ENCODE results near the gene EIF3F. TPM values are rescaled to one million over a fixed set of nuclear protein-coding genes. Genes with fewer than 3 reads are reported as not detected.

EIF3F gene
- total RNA-seq, 1 donor from 2014 or later, result 257 TPM

DNA sequence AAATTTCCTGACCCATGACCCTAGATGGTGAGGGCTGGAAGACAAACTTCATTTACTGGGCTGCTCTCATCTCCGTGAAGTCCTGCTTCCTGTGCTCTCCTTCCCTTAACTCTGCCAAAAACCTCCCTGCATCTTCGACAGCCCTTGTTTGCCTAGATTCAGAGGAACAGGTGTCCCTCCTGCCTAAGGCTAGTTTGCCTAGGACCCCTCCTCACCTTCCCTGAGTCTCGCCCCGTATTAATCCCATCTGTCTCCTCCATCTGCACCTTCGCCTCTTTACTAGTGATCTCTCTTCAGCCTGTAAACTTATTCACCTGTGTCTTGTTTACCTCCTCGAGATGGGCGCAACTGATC is 33.1 kb downstream of the EIF3F start:
- no peak overlapping the region for H2AFZ ChIP-seq (replicated peaks)
- H3K27ac Mint-ChIP-seq, result no peak overlapping the region
- peak; percentile 21 for TF ChIP-seq EZH2 (IDR thresholded peaks at IDR 0.05)
- TF ChIP-seq EZH2phosphoT487 (IDR thresholded peaks at IDR 0.05), result no peak
- H3K27me3 Mint-ChIP-seq (ENCODE audit: insufficient read depth, low read depth), result peaks cover 25% of the 10 kb centered on the region
- peak overlapping the region; percentile 100 for H3K4me2 ChIP-seq
- no peaks in the 10 kb centered on the region for H3K9me3 ChIP-seq (ENCODE audit: low read depth)
- peaks cover 10% of the 10 kb centered on the region for H3K4me1 ChIP-seq
- H3K79me2 ChIP-seq (ENCODE audit: low read depth), result no peaks in the 10 kb centered on the region
- H3K4me3 ChIP-seq, result peak overlapping the region; percentile 87
- no peak overlapping the region for H3K9ac ChIP-seq
- H3K4me3 Mint-ChIP-seq, result peak overlapping the region; percentile 83
- no peak for DNase-seq (ENCODE audit: low spot score)
- peaks cover 19% of the 10 kb centered on the region for H3K4me1 Mint-ChIP-seq
- H3K36me3 Mint-ChIP-seq, result no peaks in the 10 kb centered on the region
- H3K27me3 ChIP-seq, result peaks cover 74% of the 10 kb centered on the region
- peaks cover 17% of the 10 kb centered on the region for H4K20me1 ChIP-seq (ENCODE audit: low read depth)
- peaks cover 18% of the 10 kb centered on the region for H3F3A ChIP-seq (ENCODE audit: low read depth)
- H3K9me3 Mint-ChIP-seq, result no peaks in the 10 kb centered on the region
- no peak overlapping the region for H3K27ac ChIP-seq
- no peaks in the 10 kb centered on the region for H3K36me3 ChIP-seq

DNA sequence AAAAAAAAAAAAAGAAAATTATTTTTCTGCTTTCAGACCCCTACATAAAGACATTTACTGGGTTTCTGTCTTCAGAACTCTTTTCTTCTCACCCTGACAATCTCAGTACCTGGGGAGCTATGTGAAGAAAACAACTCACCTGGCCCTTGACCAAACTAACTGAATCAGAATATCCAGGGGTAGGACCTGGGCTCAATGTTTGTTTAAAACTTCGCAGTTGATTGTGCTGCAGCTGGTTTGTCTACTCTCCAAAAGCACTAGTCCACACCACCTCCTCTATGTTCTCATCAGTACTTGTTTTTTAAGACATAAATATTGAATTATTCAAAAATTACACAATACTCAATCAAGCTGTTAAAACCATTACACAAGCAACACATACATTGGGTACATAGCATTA is 34.8 kb downstream of the EIF3F start:
- H3K27me3 Mint-ChIP-seq (ENCODE audit: insufficient read depth, low read depth), result peaks cover 21% of the 10 kb centered on the region
- no peak for DNase-seq (ENCODE audit: low spot score)
- peaks cover 17% of the 10 kb centered on the region for H3K4me1 Mint-ChIP-seq

DNA sequence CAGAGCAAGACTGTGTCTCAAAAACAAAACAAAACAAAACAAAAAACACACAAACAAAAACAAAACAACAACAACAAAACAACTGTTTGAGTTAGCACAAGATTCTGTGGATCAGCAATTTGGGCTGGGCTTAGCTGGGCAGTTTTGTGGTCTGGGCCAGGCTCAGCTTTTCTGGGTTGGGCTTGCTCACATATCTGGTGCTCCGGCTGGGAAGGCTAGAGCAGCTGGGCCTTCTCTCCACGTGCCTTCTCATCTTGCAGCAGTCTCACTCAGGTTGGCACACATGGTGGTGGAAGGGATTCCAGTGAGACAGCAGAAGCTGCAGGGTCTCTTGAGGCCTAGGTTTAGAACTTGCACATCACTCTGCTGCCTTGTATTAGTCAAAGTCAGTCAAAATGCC is 35.7 kb downstream of the EIF3F start:
- Histone ChIP-seq H3K79me2 (ENCODE audit: low read depth) (no peaks in the 10 kb centered on the region), H4K20me1 (ENCODE audit: low read depth) (peaks cover 13% of the 10 kb centered on the region), H3K4me2 (no peak overlapping the region), H3K9me3 (ENCODE audit: low read depth) (no peaks in the 10 kb centered on the region), H3K36me3 (no peaks in the 10 kb centered on the region), H3K27ac (no peak overlapping the region), H3F3A (ENCODE audit: low read depth) (peaks cover 14% of the 10 kb centered on the region), H2AFZ (replicated peaks) (no peak overlapping the region), H3K4me3 (no peak overlapping the region), H3K4me1 (peaks cover 8% of the 10 kb centered on the region), H3K27me3 (peaks cover 66% of the 10 kb centered on the region), H3K9ac (no peak overlapping the region)
- DNase-seq (ENCODE audit: low spot score), result no peak
- TF ChIP-seq, protein P1, sequence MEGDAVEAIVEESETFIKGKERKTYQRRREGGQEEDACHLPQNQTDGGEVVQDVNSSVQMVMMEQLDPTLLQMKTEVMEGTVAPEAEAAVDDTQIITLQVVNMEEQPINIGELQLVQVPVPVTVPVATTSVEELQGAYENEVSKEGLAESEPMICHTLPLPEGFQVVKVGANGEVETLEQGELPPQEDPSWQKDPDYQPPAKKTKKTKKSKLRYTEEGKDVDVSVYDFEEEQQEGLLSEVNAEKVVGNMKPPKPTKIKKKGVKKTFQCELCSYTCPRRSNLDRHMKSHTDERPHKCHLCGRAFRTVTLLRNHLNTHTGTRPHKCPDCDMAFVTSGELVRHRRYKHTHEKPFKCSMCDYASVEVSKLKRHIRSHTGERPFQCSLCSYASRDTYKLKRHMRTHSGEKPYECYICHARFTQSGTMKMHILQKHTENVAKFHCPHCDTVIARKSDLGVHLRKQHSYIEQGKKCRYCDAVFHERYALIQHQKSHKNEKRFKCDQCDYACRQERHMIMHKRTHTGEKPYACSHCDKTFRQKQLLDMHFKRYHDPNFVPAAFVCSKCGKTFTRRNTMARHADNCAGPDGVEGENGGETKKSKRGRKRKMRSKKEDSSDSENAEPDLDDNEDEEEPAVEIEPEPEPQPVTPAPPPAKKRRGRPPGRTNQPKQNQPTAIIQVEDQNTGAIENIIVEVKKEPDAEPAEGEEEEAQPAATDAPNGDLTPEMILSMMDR (IDR thresholded peaks at IDR 0.05), result no peak
- no peak for TF ChIP-seq EZH2 (IDR thresholded peaks at IDR 0.05)
- TF ChIP-seq EZH2phosphoT487 (IDR thresholded peaks at IDR 0.05), result no peak
- Mint-ChIP-seq H3K27me3 (ENCODE audit: insufficient read depth, low read depth) (peaks cover 20% of the 10 kb centered on the region), H3K4me1 (peaks cover 14% of the 10 kb centered on the region), H3K9me3 (no peaks in the 10 kb centered on the region), H3K36me3 (no peaks in the 10 kb centered on the region), H3K4me3 (no peak overlapping the region), H3K27ac (no peak overlapping the region)

More for the DNA sequence above, 34.8 kb downstream of the EIF3F start:
- no peaks in the 10 kb centered on the region for H3K36me3 Mint-ChIP-seq
- Histone ChIP-seq H3K4me1 (peaks cover 10% of the 10 kb centered on the region), H2AFZ (replicated peaks) (no peak overlapping the region), H3K9ac (no peak overlapping the region), H3F3A (ENCODE audit: low read depth) (peaks cover 18% of the 10 kb centered on the region), H3K27me3 (peaks cover 73% of the 10 kb centered on the region), H3K79me2 (ENCODE audit: low read depth) (no peaks in the 10 kb centered on the region), H3K4me2 (no peak overlapping the region), H3K27ac (no peak overlapping the region), H4K20me1 (ENCODE audit: low read depth) (peaks cover 17% of the 10 kb centered on the region), H3K9me3 (ENCODE audit: low read depth) (no peaks in the 10 kb centered on the region), H3K36me3 (no peaks in the 10 kb centered on the region), H3K4me3 (no peak overlapping the region)
- TF ChIP-seq EZH2phosphoT487 (IDR thresholded peaks at IDR 0.05) (no peak), EZH2 (IDR thresholded peaks at IDR 0.05) (no peak)
- TF ChIP-seq, protein P1 (IDR thresholded peaks at IDR 0.05), result no peak
- no peak overlapping the region for H3K27ac Mint-ChIP-seq
- no peaks in the 10 kb centered on the region for H3K9me3 Mint-ChIP-seq
- no peak overlapping the region for H3K4me3 Mint-ChIP-seq

DNA sequence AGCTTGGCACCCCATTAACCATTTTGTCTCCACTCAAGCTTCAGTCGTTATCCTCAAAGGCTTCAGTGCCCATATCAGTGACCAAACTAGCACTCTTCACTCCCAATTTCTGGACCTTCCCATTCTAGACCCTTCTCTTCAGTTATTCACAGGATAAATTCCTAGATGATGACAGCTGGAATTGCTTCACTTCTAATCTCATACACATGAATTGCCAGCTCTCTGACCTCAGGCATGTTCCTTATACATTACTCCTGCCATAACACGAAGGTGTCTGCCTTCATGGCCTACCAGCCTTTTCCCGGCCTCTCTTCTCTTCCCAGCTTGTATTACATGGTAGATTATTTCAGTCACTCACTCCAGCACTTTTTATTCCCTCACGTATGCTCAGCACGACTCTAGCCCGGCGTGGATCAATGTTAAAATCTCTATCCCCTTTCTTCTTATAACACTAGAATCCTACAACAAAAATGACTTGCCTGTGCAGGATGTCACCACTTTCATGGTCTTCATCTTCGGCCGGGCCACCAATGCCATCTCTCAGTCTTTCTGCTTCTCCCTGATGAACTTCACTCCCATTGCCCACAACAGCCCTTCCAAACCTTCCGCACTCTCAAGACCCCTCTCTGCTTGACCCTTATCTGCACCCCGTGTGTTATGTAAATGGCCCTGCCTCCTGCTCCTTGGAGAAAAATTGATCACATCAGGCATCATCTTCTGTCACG is 36.9 kb downstream of the EIF3F start:
- Histone ChIP-seq H3K9me3 (ENCODE audit: low read depth) (no peaks in the 10 kb centered on the region), H3K4me3 (no peak overlapping the region), H3K4me2 (no peak overlapping the region), H3K4me1 (no peaks in the 10 kb centered on the region), H3K79me2 (ENCODE audit: low read depth) (no peaks in the 10 kb centered on the region), H4K20me1 (ENCODE audit: low read depth) (peaks cover 10% of the 10 kb centered on the region), H3K9ac (no peak overlapping the region), H3F3A (ENCODE audit: low read depth) (peaks cover 3% of the 10 kb centered on the region), H2AFZ (replicated peaks) (no peak overlapping the region), H3K27me3 (peaks cover 55% of the 10 kb centered on the region), H3K36me3 (no peaks in the 10 kb centered on the region), H3K27ac (no peak overlapping the region)
- Mint-ChIP-seq H3K27me3 (ENCODE audit: insufficient read depth, low read depth) (peaks cover 14% of the 10 kb centered on the region), H3K4me1 (peaks cover 7% of the 10 kb centered on the region), H3K4me3 (no peak overlapping the region), H3K9me3 (no peaks in the 10 kb centered on the region), H3K27ac (no peak overlapping the region), H3K36me3 (no peaks in the 10 kb centered on the region)
- TF ChIP-seq EZH2 (IDR thresholded peaks at IDR 0.05) (no peak), EZH2phosphoT487 (IDR thresholded peaks at IDR 0.05) (no peak)
- TF ChIP-seq, protein P1 (IDR thresholded peaks at IDR 0.05), result no peak
- DNase-seq (ENCODE audit: low spot score), result no peak

Measured in neural progenitor cell (in vitro differentiated cells).